GM12878 (cell line): ENCODE results near the gene PLAC9. TPM values are rescaled to one million over a fixed set of nuclear protein-coding genes. Genes with fewer than 3 reads are reported as not detected.

Source experiments
- ATAC-seq: fragments of 200-7000 bp; cut with Tn5 transposase; 3 replicates; pipeline ENCODE4 v1.9.1; 2020; ENCODE audit warnings: mild to moderate bottlenecking, moderate library complexity
- BruUV-seq: library from RNA; stranded (reverse); fragments of 400-500 nt; replicated peaks from 2 replicates; lab custom pipeline; 2021; lab: Mats Ljungman, UMichigan
- CTCF ChIA-PET: fragments of 300-600 bp; sonication (Branson Sonifier 250); formaldehyde crosslinking; extraction: SDS; loops from one replicate; lab custom pipeline; 2021; ENCODE audit warnings: inconsistent platforms; lab: Yijun Ruan, JAX
- POLR2A ChIA-PET: fragments of 350-600 bp; formaldehyde crosslinking; extraction: SDS; loops from one replicate; lab custom pipeline; 2021; ENCODE audit warnings: inconsistent platforms; lab: Charles Lee
- RAD21 ChIA-PET: fragments of 300-600 bp; sonication (Branson Sonifier 250); formaldehyde crosslinking; loops from one replicate; lab custom pipeline; 2023; ENCODE audit warnings: antibody characterized with exemption; ENCODE audit not compliant: unreplicated experiment; lab: Charles Lee
- SMC1A ChIA-PET: fragments of 300-600 bp; sonication (Branson Sonifier 250); formaldehyde crosslinking; loops from one replicate; lab custom pipeline; 2023; ENCODE audit not compliant: unreplicated experiment, uncharacterized antibody; lab: Charles Lee
- DNase-seq: peaks from one replicate; pipeline ENCODE4 v3.0.0-alpha.2; 2011; ENCODE audit warnings: low read depth, low spot score
- FAIRE-seq: peaks from 3 replicates; lab custom pipeline; 2011; peaks lifted over from hg19 to GRCh38; lab: Jason Lieb, UNC
- H2AFZ ChIP-seq: 2 replicates; pipeline ENCODE4 v1.6.0; 2011; ENCODE audit warnings: low read depth, low read length, control low read depth; ENCODE audit not compliant: control insufficient read depth
- H3K27ac ChIP-seq: 2 replicates; pipeline ENCODE4 v1.5.1; 2011; ENCODE audit warnings: control low read depth; ENCODE audit not compliant: control insufficient read depth, insufficient read depth
- H3K27me3 ChIP-seq, 2 experiments: replicated peaks in 1 of 2; 2 replicates each; pipeline versions ENCODE4 v1.6.0 to v1.6.1; 2011; ENCODE audit warnings: low read length in 1 of 2; ENCODE audit not compliant: control insufficient read depth in 2 of 2, insufficient read depth in 2 of 2
- H3K36me3 ChIP-seq, 2 experiments: 2 replicates each; pipeline ENCODE4 v1.5.1; 2011; ENCODE audit warnings: low read length in 1 of 2; ENCODE audit not compliant: control insufficient read depth in 2 of 2, insufficient read depth in 2 of 2
- H3K4me1 ChIP-seq: 2 replicates; pipeline ENCODE4 v1.6.1; 2011; ENCODE audit warnings: mild to moderate bottlenecking, low read length, moderate library complexity, mixed read lengths; ENCODE audit not compliant: control insufficient read depth, insufficient read depth
- H3K4me2 ChIP-seq: 2 replicates; pipeline ENCODE4 v1.6.0; 2011; ENCODE audit warnings: control low read depth; ENCODE audit not compliant: control insufficient read depth, insufficient read depth
- H3K4me3 ChIP-seq: fragments of 200-600 bp; sonication (generic); 2 replicates; pipeline ENCODE4 v1.5.1; 2016
- H3K79me2 ChIP-seq: 2 replicates; pipeline ENCODE4 v1.6.0; 2011; ENCODE audit warnings: low read length; ENCODE audit not compliant: control insufficient read depth, insufficient read depth
- H3K9ac ChIP-seq: 2 replicates; pipeline ENCODE4 v1.8.0; 2011; ENCODE audit warnings: low read length, control low read depth, mixed read lengths; ENCODE audit not compliant: control insufficient read depth, insufficient read depth
- H3K9me3 ChIP-seq: replicated peaks from 3 replicates; pipeline ENCODE4 v1.5.1; 2011; ENCODE audit warnings: mild to moderate bottlenecking, low read length; ENCODE audit not compliant: control insufficient read depth, insufficient read depth
- H4K20me1 ChIP-seq: 2 replicates; pipeline ENCODE4 v1.6.0; 2011; ENCODE audit not compliant: control insufficient read depth, insufficient read depth
- BMI1 ChIP-seq: fragments of 450-650 bp; IDR thresholded peaks from 2 replicates; pipeline ENCODE4 v1.6.1; 2016; ENCODE audit warnings: mild to moderate bottlenecking, moderate library complexity, borderline replicate concordance
- EED ChIP-seq: sonication (generic); IDR thresholded peaks from 2 replicates; pipeline ENCODE4 v1.6.1; 2016; ENCODE audit warnings: antibody characterized with exemption, low read depth
- EGR1 ChIP-seq, 2 experiments: IDR thresholded peaks; 1 replicate in 1 of 2; 2 replicates in 1 of 2; pipeline ENCODE4 v1.6.1; 2011 to 2012; ENCODE audit warnings: low read depth in 2 of 2, low read length in 2 of 2, borderline replicate concordance in 1 of 2, mild to moderate bottlenecking in 1 of 2, moderate library complexity in 1 of 2
- GATAD2B ChIP-seq: fragments of 450-650 bp; conservative IDR thresholded peaks from 2 replicates; pipeline ENCODE4 v1.6.1; 2017; ENCODE audit warnings: low read depth, mild to moderate bottlenecking, moderate library complexity
- HSF1 ChIP-seq: fragments of 150-350 bp; IDR thresholded peaks from 2 replicates; pipeline ENCODE4 v1.6.1; 2014; ENCODE audit warnings: mild to moderate bottlenecking, low read depth, low read length
- MAX ChIP-seq: IDR thresholded peaks from 2 replicates; pipeline ENCODE4 v1.6.1; 2012; ENCODE audit warnings: low read depth, low read length, improper control_type of control experiment
- POLR2AphosphoS5 ChIP-seq: IDR thresholded peaks from 2 replicates; pipeline ENCODE4 v1.6.1; 2011; ENCODE audit warnings: mild to moderate bottlenecking, low read length, inconsistent platforms
- SMARCA5 ChIP-seq: fragments of 450-650 bp; IDR thresholded peaks from 2 replicates; pipeline ENCODE4 v1.6.1; 2017; ENCODE audit warnings: mild to moderate bottlenecking
- STAT3 ChIP-seq: IDR thresholded peaks from 2 replicates; pipeline ENCODE4 v1.6.1; 2011; ENCODE audit warnings: low read depth, low read length, improper control_type of control experiment
- TARDBP ChIP-seq: IDR thresholded peaks from 2 replicates; pipeline ENCODE4 v1.6.1; 2016; ENCODE audit warnings: borderline replicate concordance
- TCF7 ChIP-seq: IDR thresholded peaks from 2 replicates; pipeline ENCODE4 v1.6.1; 2014; ENCODE audit warnings: antibody characterized with exemption, borderline replicate concordance
- YBX1 ChIP-seq: fragments of 450-650 bp; IDR thresholded peaks from 2 replicates; pipeline ENCODE4 v1.6.1; 2016; ENCODE audit warnings: antibody characterized with exemption
- WGBS: methylation state at CpG from one replicate; pipeline ENCODE4 v1.1.6; 2016; ENCODE audit warnings: low lambda C conversion rate; ENCODE audit not compliant: insufficient replicate concordance, insufficient coverage; ENCODE audit errors: missing lambda C conversion rate; 5-methylcytosine and 5-hydroxymethylcytosine counted together
- in situ Hi-C: fragments of 300-500 bp; cut with MboI; formaldehyde crosslinking; loops from 9 replicates; pipeline ENCODE4 v1.14.3; 2018; ENCODE audit warnings: mixed read lengths
- intact Hi-C: fragments of 100-400 bp; cut with micrococcal nuclease; formaldehyde crosslinking; loops from one replicate; pipeline ENCODE4 v1.14.2; 2022; ENCODE audit not compliant: unreplicated experiment
- polyA plus RNA-seq, 11 experiments: library from polyadenylated mRNA; depleted of rRNA in 4 of 11; unstranded in 6 of 11; stranded (reverse) in 5 of 11; fragments of >200 nt; fragmentation: Nextera tagmentation in 4 of 11; fragmentation: Illumina TruSeq in 1 of 11; extraction: Ambion mirVana in 4 of 11; extraction: Trizol in 1 of 11; gene quantifications; 1 replicate in 1 of 11; 2 replicates in 10 of 11; pipeline versions ENCODE4 v1.2.1 to v1.2.3, GENCODE V29; 2011 to 2016; ENCODE audit warnings: inconsistent platforms in 2 of 11, missing spikeins in 2 of 11, low read depth in 1 of 11
- total RNA-seq, 4 experiments: library from RNA; depleted of rRNA in 3 of 4; stranded (reverse); fragments of >200 nt in 3 of 4; fragmentation: Illumina TruSeq in 1 of 4; extraction: Trizol in 1 of 4; gene quantifications; 2 replicates each; pipeline versions ENCODE4 v1.2.1 to v1.2.3, GENCODE V29; 2013 to 2021
- TF ChIP-seq, protein P1 (sequence below): fragments of 450-650 bp; IDR thresholded peaks from 2 replicates; pipeline ENCODE4 v1.6.1; 2018; ENCODE audit warnings: mild to moderate bottlenecking, low read depth, moderate library complexity; ENCODE audit not compliant: partially characterized antibody
- TF ChIP-seq, protein P2 (sequence below), 3 experiments: IDR thresholded peaks in 2 of 3; conservative IDR thresholded peaks in 1 of 3; 2 replicates each; pipeline ENCODE4 v1.5.1; 2011; ENCODE audit warnings: low read depth in 3 of 3, low read length in 3 of 3, mild to moderate bottlenecking in 3 of 3, control low read depth in 2 of 3, moderate library complexity in 2 of 3, inconsistent platforms in 1 of 3, mixed read lengths in 1 of 3; ENCODE audit not compliant: control insufficient read depth in 2 of 3, insufficient read depth in 1 of 3; ENCODE audit errors: extremely low read depth in 1 of 3

Gene PLAC9
- total and polyA plus RNA-seq, 10 of the 15 experiments (the other 5 are each of a cell fraction or from before 2014, with no cell fraction given), result not detected

DNA sequence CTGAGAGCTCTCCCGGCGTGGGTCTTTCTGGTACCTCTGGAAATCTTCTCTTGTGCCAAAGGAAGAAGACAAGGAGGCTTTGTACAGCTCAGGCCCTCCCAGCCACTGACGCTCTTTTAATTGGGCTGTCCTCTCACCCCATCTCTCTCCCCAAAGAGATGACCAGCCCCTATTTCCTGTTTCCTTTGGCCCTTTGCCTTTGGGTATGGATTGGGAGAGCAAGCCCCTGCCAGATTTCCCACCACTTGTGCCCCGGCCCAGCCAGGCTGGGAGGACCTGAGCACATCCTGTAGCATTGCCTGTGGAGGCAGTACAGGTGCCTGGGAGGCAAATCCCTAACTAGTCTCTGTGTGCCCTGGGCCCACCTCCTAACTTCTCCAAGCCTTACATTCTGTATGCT, 5.7 kb upstream of the PLAC9 start:
- Histone ChIP-seq H3K9ac (no peak overlapping the region), H3K9me3 (no peaks in the 10 kb centered on the region), H3K27ac (no peak overlapping the region), H3K36me3 (no peaks in the 10 kb centered on the region), H3K4me2 (no peak overlapping the region), H2AFZ (no peak overlapping the region)
- 43% methylated on average over 4 of the region's 4 CpGs for WGBS
- RAD21 ChIA-PET, result no interaction called here
- intact Hi-C loops, result no loop called here
- POLR2A ChIA-PET, result no interaction called here
- TF ChIP-seq TARDBP, result no peak
- TF ChIP-seq, protein P1, sequence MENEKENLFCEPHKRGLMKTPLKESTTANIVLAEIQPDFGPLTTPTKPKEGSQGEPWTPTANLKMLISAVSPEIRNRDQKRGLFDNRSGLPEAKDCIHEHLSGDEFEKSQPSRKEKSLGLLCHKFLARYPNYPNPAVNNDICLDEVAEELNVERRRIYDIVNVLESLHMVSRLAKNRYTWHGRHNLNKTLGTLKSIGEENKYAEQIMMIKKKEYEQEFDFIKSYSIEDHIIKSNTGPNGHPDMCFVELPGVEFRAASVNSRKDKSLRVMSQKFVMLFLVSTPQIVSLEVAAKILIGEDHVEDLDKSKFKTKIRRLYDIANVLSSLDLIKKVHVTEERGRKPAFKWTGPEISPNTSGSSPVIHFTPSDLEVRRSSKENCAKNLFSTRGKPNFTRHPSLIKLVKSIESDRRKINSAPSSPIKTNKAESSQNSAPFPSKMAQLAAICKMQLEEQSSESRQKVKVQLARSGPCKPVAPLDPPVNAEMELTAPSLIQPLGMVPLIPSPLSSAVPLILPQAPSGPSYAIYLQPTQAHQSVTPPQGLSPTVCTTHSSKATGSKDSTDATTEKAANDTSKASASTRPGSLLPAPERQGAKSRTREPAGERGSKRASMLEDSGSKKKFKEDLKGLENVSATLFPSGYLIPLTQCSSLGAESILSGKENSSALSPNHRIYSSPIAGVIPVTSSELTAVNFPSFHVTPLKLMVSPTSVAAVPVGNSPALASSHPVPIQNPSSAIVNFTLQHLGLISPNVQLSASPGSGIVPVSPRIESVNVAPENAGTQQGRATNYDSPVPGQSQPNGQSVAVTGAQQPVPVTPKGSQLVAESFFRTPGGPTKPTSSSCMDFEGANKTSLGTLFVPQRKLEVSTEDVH, result no peak
- TF ChIP-seq BMI1, result no peak
- TF ChIP-seq TCF7, result no peak
- TF ChIP-seq EGR1 (IDR thresholded peaks at IDR 0.05; ENCODE audit: borderline replicate concordance in 1 of 2, low read depth in 2 of 2, low read length in 2 of 2), result no peak
- no peak for TF ChIP-seq YBX1
- no peak for TF ChIP-seq STAT3
- no peak for TF ChIP-seq MAX
- no peak for TF ChIP-seq SMARCA5
- TF ChIP-seq HSF1, result no peak
- TF ChIP-seq POLR2AphosphoS5, result no peak
- TF ChIP-seq, protein P2, sequence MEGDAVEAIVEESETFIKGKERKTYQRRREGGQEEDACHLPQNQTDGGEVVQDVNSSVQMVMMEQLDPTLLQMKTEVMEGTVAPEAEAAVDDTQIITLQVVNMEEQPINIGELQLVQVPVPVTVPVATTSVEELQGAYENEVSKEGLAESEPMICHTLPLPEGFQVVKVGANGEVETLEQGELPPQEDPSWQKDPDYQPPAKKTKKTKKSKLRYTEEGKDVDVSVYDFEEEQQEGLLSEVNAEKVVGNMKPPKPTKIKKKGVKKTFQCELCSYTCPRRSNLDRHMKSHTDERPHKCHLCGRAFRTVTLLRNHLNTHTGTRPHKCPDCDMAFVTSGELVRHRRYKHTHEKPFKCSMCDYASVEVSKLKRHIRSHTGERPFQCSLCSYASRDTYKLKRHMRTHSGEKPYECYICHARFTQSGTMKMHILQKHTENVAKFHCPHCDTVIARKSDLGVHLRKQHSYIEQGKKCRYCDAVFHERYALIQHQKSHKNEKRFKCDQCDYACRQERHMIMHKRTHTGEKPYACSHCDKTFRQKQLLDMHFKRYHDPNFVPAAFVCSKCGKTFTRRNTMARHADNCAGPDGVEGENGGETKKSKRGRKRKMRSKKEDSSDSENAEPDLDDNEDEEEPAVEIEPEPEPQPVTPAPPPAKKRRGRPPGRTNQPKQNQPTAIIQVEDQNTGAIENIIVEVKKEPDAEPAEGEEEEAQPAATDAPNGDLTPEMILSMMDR (IDR thresholded peaks at IDR 0.05 in 2 of 3, conservative IDR thresholded peaks at IDR 0.05 in 1 of 3; ENCODE audit: control insufficient read depth in 2 of 3, extremely low read depth in 1 of 3, insufficient read depth in 1 of 3, low read depth in 3 of 3, low read length in 3 of 3), result no peak
- TF ChIP-seq EED, result no peak
- TF ChIP-seq GATAD2B, result no peak
- TF ChIP-seq, all 136 proteins: peak for 0
- no TSS peak for BruUV-seq
- H3K79me2 ChIP-seq, result no peaks in the 10 kb centered on the region
- no peak overlapping the region for H3K4me3 ChIP-seq
- no peaks in the 10 kb centered on the region for H4K20me1 ChIP-seq
- ChIA-PET CTCF (no interaction called here), SMC1A (no interaction called here)
- in situ Hi-C loops, result no loop called here
- H3K27me3 ChIP-seq, result peaks cover 0 to 8% of the 10 kb centered on the region in 2 experiments; a peak in 1 of 4 replicates
- FAIRE-seq (no peak), ATAC-seq (no peak), DNase-seq (no peak)
- H3K4me1 ChIP-seq, result no peaks in the 10 kb centered on the region
